Calu3 (cell line): ENCODE measurements around the gene TMEM267. TPM values are rescaled to one million over a fixed set of nuclear protein-coding genes. Genes with fewer than 3 reads are reported as not detected.
A peak's percentile ranks its signal among the peaks of the same experiment; 100 is the strongest.
"Not testable (repeated sequence)": the region's sequence is repeated elsewhere in the genome, so short reads cannot be mapped to it uniquely, and the experiment has no call there.

Experiments
- BruUV-seq: library from RNA; stranded (reverse); fragments of 400-500 nt; replicated peaks from 2 replicates; lab custom pipeline; 2021; lab: Mats Ljungman, UMichigan
- CTCF ChIA-PET: fragments of 300-600 bp; sonication (Branson Sonifier 250); formaldehyde crosslinking; loops from one replicate; lab custom pipeline; 2022; ENCODE audit warnings: antibody characterized with exemption; lab: Charles Lee
- DNase-seq: peaks from one replicate; pipeline ENCODE4 v3.0.0; 2022
- H3K27ac Mint-ChIP-seq: one replicate; pipeline ENCODE4 v1.8.0; 2022; ENCODE audit warnings: mixed read lengths; ENCODE audit not compliant: unreplicated experiment
- H3K27me3 Mint-ChIP-seq: one replicate; pipeline ENCODE4 v1.8.0; 2022; ENCODE audit warnings: mixed read lengths; ENCODE audit not compliant: unreplicated experiment
- H3K36me3 Mint-ChIP-seq: one replicate; pipeline ENCODE4 v1.8.0; 2022; ENCODE audit warnings: mild to moderate bottlenecking, moderate library complexity, mixed read lengths; ENCODE audit not compliant: insufficient read depth, unreplicated experiment
- H3K4me1 Mint-ChIP-seq: one replicate; pipeline ENCODE4 v1.8.0; 2022; ENCODE audit warnings: mild to moderate bottlenecking, low read depth, mixed read lengths; ENCODE audit not compliant: unreplicated experiment
- H3K4me3 Mint-ChIP-seq: one replicate; pipeline ENCODE4 v1.8.0; 2022; ENCODE audit warnings: mild to moderate bottlenecking, low read depth, moderate library complexity, mixed read lengths; ENCODE audit not compliant: unreplicated experiment
- H3K9me3 Mint-ChIP-seq: one replicate; pipeline ENCODE4 v1.8.0; 2022; ENCODE audit warnings: low read depth, mixed read lengths; ENCODE audit not compliant: unreplicated experiment
- intact Hi-C: fragments of 100-400 bp; cut with micrococcal nuclease; formaldehyde crosslinking; loops from one replicate; pipeline ENCODE4 v1.10.0; 2022; ENCODE audit not compliant: unreplicated experiment
- total RNA-seq: library from RNA; stranded (reverse); gene quantifications from 2 replicates; pipeline ENCODE4 v1.2.3, GENCODE V29; 2022
- TF ChIP-seq, protein P1 (sequence below): fragments of 200-600 bp; IDR thresholded peaks from one replicate; pipeline ENCODE4 v1.8.0; 2022; ENCODE audit warnings: antibody characterized with exemption; ENCODE audit not compliant: unreplicated experiment

Gene TMEM267
- total RNA-seq, 1 experiment from 2014 or later = 23.4 TPM

DNA sequence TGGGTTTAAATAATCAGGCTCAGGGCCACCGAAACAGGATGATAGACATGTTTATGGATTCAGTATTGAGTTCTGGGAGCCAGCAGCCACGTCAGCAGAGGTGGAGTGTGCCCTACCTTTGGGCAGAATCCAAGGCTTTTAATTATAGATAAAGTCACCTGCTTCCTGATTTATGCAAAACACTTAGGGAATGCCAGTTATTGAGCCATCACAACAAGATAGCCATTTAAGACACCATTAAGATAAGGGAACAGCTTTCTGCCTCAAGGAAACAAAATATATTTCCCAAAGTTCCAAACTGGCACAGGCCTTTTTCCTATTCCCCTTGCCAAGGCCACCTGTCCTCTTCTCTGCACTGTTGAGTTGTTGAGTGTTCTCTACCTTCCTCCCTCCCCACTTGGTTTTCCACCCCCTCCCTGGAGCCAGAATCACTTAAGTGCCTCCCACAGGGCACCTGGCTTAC is 73.8 kb downstream of the TMEM267 start:
- H3K27me3 Mint-ChIP-seq = no peaks in the 10 kb centered on the region
- peaks cover 7% of the 10 kb centered on the region for H3K36me3 Mint-ChIP-seq
- CTCF ChIA-PET = no interaction called here
- peaks cover 5% of the 10 kb centered on the region for H3K9me3 Mint-ChIP-seq
- peaks cover 34% of the 10 kb centered on the region for H3K4me1 Mint-ChIP-seq
- no TSS peak for BruUV-seq
- intact Hi-C loops = loop anchor here (2.0 kb wide), 1 partner anchor 17 kb away; no protein-coding TSS in a partner anchor
- TF ChIP-seq, protein P1, sequence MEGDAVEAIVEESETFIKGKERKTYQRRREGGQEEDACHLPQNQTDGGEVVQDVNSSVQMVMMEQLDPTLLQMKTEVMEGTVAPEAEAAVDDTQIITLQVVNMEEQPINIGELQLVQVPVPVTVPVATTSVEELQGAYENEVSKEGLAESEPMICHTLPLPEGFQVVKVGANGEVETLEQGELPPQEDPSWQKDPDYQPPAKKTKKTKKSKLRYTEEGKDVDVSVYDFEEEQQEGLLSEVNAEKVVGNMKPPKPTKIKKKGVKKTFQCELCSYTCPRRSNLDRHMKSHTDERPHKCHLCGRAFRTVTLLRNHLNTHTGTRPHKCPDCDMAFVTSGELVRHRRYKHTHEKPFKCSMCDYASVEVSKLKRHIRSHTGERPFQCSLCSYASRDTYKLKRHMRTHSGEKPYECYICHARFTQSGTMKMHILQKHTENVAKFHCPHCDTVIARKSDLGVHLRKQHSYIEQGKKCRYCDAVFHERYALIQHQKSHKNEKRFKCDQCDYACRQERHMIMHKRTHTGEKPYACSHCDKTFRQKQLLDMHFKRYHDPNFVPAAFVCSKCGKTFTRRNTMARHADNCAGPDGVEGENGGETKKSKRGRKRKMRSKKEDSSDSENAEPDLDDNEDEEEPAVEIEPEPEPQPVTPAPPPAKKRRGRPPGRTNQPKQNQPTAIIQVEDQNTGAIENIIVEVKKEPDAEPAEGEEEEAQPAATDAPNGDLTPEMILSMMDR = no peak
- DNase-seq = no peak
- H3K4me3 Mint-ChIP-seq = no peak overlapping the region
- H3K27ac Mint-ChIP-seq = peak overlapping the region; percentile 13

- BruUV-seq = TSS peak; percentile 52
- Mint-ChIP-seq H3K4me3 (peak overlapping the region; percentile 77), H3K4me1 (peaks cover 21% of the 10 kb centered on the region), H3K9me3 (peaks cover 13% of the 10 kb centered on the region), H3K27ac (peak overlapping the region; percentile 88)
- DNase-seq = peak; percentile 73
- CTCF ChIA-PET = interaction anchor here (0.6 to 3.5 kb wide), 5 partner anchors 9 to 356 kb away, joined by 3 to 52 read pairs (median 3); partner anchors contain the start of genes CCL28, HMGCS1 and TMEM267
- intact Hi-C loops, H3K36me3 Mint-ChIP-seq, H3K27me3 Mint-ChIP-seq: not testable (repeated sequence)
Observed at GRCh38 chr5:43402524-43403066, 81.1 kb downstream of the TMEM267 start.

- peak; percentile 55 for DNase-seq
- no peaks in the 10 kb centered on the region for H3K27me3 Mint-ChIP-seq
- TF ChIP-seq, protein P1 = peak; percentile 43
- no TSS peak for BruUV-seq
- peak overlapping the region; percentile 88 for H3K27ac Mint-ChIP-seq
- CTCF ChIA-PET = interaction anchor here (0.6 to 3.5 kb wide), 4 partner anchors 9 to 88 kb away, joined by 3 to 52 read pairs (median 4); partner anchors contain the start of genes HMGCS1 and TMEM267
- peaks cover 13% of the 10 kb centered on the region for H3K9me3 Mint-ChIP-seq
- intact Hi-C loops = no loop called here
- H3K4me1 Mint-ChIP-seq = peaks cover 21% of the 10 kb centered on the region
- H3K4me3 Mint-ChIP-seq = no peak overlapping the region
- peaks cover 9% of the 10 kb centered on the region for H3K36me3 Mint-ChIP-seq
Observed at GRCh38 chr5:43401827-43402226, 81.8 kb downstream of the TMEM267 start.

DNA sequence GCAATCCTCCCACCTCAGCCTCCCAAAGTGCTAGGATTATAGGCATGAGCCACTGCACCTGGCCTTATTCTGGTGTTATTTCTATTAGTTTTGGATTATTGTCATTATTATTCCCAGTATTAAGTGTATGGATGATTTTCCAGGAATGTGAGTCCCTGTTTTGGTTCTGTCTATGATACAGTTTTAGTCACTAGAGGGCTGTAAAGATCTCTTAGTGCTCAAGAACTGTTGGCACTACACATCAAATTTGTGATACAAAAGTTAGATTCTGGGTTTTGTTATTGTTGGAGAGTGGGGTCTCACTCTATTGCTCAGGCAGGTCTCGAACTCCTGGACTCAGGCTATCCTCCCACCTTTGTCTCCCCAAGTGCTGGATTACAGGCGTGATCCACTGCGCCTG is 83.6 kb downstream of the TMEM267 start:
- Mint-ChIP-seq H3K4me3 (no peak overlapping the region), H3K9me3 (peaks cover 12% of the 10 kb centered on the region), H3K27ac (peak overlapping the region; percentile 4), H3K4me1 (peaks cover 21% of the 10 kb centered on the region), H3K36me3 (peaks cover 9% of the 10 kb centered on the region), H3K27me3 (no peaks in the 10 kb centered on the region)
- CTCF ChIA-PET = interaction anchor here (3.5 kb wide), 1 partner anchor 84 kb away, joined by 52 read pairs; the partner anchor contains the start of gene TMEM267
- no peak for DNase-seq
- TF ChIP-seq, protein P1 = no peak
- intact Hi-C loops = loop anchor here (1.0 kb wide), 1 partner anchor 84 kb away; no protein-coding TSS in a partner anchor
- no TSS peak for BruUV-seq
